Thyroid gland (tissue), 4 donors: ENCODE results near the gene CBLC.

ENCODE experiments used
- CTCF ChIP-seq, 6 experiments: fragments of 200-600 bp in 3 of 6; fragments of 450-650 bp in 3 of 6; sonication (generic) in 3 of 6; IDR thresholded peaks; one replicate each; pipeline ENCODE4 v1.5.1; 2016 to 2019; ENCODE audit warnings: antibody characterized with exemption in 6 of 6, mild to moderate bottlenecking in 2 of 6, inconsistent platforms in 1 of 6, moderate library complexity in 1 of 6
- POLR2A ChIP-seq, 2 donors: fragments of 450-650 bp; IDR thresholded peaks; one replicate each; pipeline ENCODE4 v1.6.1; 2017; ENCODE audit warnings: antibody characterized with exemption in 2 of 2, mild to moderate bottlenecking in 2 of 2, moderate library complexity in 1 of 2

GRCh38 chr19:44749994-44750393 is 27.7 kb upstream of the CBLC start:
- TF ChIP-seq CTCF (IDR thresholded peaks at IDR 0.05) (no peak), POLR2A (IDR thresholded peaks at IDR 0.05) (no peak)
